ENCODE measurements around the gene UGGT2.
"Not testable (repeated sequence)": the region's sequence is repeated elsewhere in the genome, so short reads cannot be mapped to it uniquely, and the experiment has no call there.

The UGGT2 gene

DNA sequence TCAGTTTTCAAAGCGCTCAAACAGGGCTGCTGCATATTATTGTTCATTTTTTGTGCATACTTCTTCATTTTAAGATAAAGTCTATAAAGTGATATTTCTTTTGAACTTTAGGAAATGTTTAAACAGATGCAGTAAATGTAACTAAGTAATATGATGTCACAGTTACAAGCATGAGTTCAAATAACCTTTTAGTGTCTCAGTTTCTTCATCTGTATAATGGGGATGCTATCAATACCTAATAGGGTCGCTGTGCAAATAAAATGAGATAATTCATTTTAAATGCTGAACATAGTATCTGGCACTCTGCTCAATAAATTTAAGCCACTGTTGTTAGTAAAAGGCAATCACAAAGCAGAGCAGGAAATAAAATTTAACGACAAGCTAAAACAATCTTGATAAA, 97.5 kb downstream of the UGGT2 start:
- H3K4me3 Mint-ChIP-seq, result no peak overlapping the region
- no peaks in the 10 kb centered on the region for H3K4me1 Mint-ChIP-seq
- H3K9me3 Mint-ChIP-seq, result peaks cover 15% of the 10 kb centered on the region
- H3K36me3 Mint-ChIP-seq, result no peaks in the 10 kb centered on the region
- no peak overlapping the region for H3K27ac Mint-ChIP-seq
- no peaks in the 10 kb centered on the region for H3K27me3 Mint-ChIP-seq

DNA sequence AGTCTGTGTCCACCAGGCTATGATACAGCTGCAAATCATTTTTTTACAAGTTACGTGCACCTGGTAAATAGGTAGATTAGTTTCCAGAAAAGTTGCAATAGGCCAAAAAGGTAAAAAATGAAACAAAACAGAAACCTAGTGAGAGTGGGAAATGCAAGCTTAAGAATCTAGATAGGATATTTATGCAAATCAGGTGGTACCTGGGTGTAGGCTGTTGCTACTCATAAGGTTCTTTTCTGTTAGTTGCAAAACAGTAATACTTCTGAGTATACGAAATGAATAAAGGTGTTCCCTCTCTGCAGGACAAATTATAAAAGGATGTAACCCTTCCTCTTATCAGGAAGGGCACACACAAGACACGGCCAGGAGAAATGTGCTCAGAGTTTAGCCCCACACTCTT, 97.9 kb downstream of the UGGT2 start:
- Mint-ChIP-seq H3K4me1 (no peaks in the 10 kb centered on the region), H3K36me3 (no peaks in the 10 kb centered on the region), H3K27me3 (no peaks in the 10 kb centered on the region)

DNA sequence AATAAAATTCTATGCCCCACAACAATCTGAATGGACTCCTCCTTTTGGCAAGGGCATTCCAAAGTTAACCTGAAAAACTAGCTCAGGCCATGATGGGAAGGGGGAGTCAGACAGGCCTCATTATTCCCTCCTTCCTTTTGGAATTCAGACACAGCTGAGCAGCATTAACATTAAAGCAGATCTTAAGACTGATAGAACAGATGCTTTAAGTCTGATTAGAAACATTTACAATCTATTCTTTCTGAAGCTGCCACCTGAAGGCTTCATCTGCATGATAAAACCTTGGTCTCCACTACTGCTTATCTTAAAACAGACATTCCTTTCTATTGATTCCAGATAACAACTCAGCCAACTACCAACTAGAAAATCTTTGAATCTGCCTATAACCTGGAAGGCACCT, 98.9 kb downstream of the UGGT2 start:
- no peaks in the 10 kb centered on the region for H3K36me3 Mint-ChIP-seq
- H3K9me3 Mint-ChIP-seq, result peaks cover 5% of the 10 kb centered on the region
- no peaks in the 10 kb centered on the region for H3K4me1 Mint-ChIP-seq
- no peak overlapping the region for H3K4me3 Mint-ChIP-seq
- no peak overlapping the region for H3K27ac Mint-ChIP-seq
- H3K27me3 Mint-ChIP-seq, result no peaks in the 10 kb centered on the region

More for the DNA sequence above, 97.9 kb downstream of the UGGT2 start:
- H3K4me3 Mint-ChIP-seq, result no peak overlapping the region
- peaks cover 14% of the 10 kb centered on the region for H3K9me3 Mint-ChIP-seq
- H3K27ac Mint-ChIP-seq, result no peak overlapping the region

DNA sequence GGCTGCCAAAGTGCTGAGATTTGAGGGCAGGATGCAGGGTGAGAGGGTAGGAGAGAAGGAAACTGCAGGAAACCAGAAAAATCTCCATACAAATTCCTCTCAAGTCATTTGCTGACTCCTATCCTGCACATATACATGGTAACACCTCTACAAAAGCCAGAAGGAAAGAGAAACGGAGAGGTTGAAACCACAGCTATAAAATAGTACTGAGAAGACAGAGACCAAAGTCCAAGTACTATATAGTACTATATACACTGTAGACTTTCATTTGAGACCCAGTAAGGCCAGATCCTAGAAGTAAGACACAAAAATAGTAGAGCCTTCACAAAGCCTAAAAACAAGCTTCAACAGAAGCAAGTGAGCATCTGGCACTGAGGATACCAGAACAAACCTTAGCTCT, 103.1 kb downstream of the UGGT2 start:
- H3K9me3 Mint-ChIP-seq, result no peaks in the 10 kb centered on the region
- H3K4me3 Mint-ChIP-seq, result no peak overlapping the region
- H3K27ac Mint-ChIP-seq, result no peak overlapping the region
- H3K36me3 Mint-ChIP-seq, result no peaks in the 10 kb centered on the region
- no peaks in the 10 kb centered on the region for H3K4me1 Mint-ChIP-seq
- no peaks in the 10 kb centered on the region for H3K27me3 Mint-ChIP-seq

DNA sequence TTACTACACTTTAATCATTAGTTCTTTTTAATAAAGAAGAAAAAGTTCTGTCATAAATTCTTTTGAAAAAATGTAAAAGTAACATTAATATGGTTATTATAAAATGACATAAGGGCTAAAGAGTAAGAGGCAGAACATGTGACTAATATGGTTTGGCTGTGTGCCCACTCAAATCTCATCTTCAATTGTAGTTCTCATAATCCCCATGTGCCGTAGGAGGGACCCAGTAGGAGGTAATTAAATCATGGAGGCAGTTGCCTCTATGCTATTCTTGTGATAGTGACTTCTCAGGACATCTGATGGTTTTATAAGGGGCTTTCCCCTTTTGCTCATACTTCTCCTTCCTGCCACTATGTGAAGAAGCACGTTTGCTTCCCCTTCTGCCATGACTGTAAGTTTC, 104.5 kb downstream of the UGGT2 start:
- H3K4me3 Mint-ChIP-seq, result no peak overlapping the region
- no peaks in the 10 kb centered on the region for H3K4me1 Mint-ChIP-seq

DNA sequence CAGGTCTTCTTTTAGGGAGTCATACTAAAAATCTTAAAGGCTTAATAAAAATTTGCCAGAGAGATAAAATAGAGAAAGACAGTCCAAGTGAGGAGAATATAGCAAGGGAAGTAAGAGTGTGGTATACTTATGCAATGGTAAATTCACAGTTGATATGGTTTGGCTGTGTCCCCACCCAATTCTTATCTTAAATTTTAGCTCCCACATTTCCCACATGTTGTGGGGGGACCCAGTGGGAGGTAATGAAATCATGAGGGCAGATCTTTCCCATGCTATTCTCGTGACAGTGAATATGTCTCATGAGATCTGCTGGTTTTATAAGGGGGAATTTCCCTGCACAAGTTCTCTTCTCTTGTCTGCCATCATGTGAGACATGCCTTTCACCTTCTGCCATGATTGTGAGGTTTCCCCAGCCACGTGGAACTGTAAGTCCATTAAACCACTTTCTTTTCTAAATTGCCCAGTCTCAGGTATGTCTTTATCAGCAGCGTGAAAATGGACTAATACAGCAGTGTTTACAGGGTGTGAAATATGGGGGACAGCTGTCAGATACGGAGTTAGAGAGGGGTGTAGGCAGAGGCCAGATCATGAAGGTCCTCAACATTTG, 115.4 kb downstream of the UGGT2 start:
- H3K9me3 Mint-ChIP-seq, result no peaks in the 10 kb centered on the region
- H3K27ac Mint-ChIP-seq, result no peak overlapping the region
- H3K27me3 Mint-ChIP-seq, result peaks cover 5% of the 10 kb centered on the region
- H3K4me1 Mint-ChIP-seq, result no peaks in the 10 kb centered on the region
- H3K4me3 Mint-ChIP-seq, result no peak overlapping the region
- no peaks in the 10 kb centered on the region for H3K36me3 Mint-ChIP-seq

More for the DNA sequence above, 104.5 kb downstream of the UGGT2 start:
- H3K27ac Mint-ChIP-seq, result no peak overlapping the region
- no peaks in the 10 kb centered on the region for H3K9me3 Mint-ChIP-seq
- no peaks in the 10 kb centered on the region for H3K27me3 Mint-ChIP-seq
- no peaks in the 10 kb centered on the region for H3K36me3 Mint-ChIP-seq

DNA sequence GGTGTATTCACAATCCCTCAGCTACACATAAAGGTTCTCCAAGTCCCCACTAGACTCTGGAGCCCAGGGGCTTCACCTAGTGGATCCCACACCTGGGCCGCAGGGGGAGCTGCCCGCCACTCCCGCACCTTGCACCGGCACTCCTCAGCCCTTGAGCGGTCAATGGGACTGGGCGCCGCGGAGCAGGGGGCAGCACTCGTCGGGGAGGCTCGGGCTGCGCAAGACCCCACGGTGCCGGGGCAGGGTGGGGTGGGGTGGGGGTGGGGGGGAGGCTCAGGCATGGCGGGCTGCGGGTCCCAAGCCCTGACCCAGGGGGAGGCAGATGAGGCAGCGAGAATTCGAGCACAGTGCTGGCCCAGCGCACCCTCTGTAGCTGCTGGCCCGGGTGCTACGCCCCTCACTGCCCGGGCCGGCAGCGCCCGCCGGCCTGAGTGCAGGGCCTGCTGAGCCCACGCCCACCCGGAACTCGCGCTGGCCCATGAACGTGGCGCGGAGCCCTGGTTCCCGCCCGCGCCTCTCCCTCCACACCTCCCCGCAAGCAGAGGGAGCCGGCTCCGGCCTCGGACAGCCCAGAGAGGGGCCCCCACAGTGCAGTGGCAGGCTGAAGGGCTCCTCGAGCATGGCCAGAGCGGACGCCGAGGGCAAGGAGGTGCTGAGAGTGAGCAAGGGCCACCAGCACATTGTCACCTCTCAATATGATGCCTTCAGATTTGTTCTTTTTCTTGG, 121.7 kb downstream of the UGGT2 start:
- no peaks in the 10 kb centered on the region for H3K4me1 Mint-ChIP-seq
- H3K4me3 Mint-ChIP-seq, result no peak overlapping the region
- H3K9me3 Mint-ChIP-seq, result no peaks in the 10 kb centered on the region
- no peaks in the 10 kb centered on the region for H3K36me3 Mint-ChIP-seq
- H3K27me3 Mint-ChIP-seq, result no peaks in the 10 kb centered on the region
- no peak overlapping the region for H3K27ac Mint-ChIP-seq

DNA sequence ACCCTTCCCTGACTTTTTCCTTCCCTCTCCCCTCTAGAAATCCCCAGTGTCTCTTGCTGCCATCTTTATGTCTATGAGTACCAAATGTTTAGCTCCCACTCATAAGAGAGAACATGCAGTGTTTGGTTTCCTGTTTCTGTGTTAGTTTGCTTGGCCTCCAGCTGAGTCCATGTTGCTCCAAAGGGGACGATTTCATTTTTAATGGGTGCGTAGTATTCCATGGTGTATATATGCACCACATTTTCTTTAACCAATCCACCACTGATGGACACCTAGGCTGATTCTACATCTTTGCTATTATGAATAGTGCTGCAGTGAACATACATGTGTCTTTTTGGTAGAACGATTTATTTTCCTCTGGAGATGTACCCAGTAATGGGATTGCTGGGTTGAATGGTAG, 123.8 kb downstream of the UGGT2 start:
- H3K36me3 Mint-ChIP-seq, result no peaks in the 10 kb centered on the region
- no peaks in the 10 kb centered on the region for H3K4me1 Mint-ChIP-seq
- H3K27ac Mint-ChIP-seq, result no peak overlapping the region
- H3K27me3 Mint-ChIP-seq, result no peaks in the 10 kb centered on the region
- no peaks in the 10 kb centered on the region for H3K9me3 Mint-ChIP-seq
- H3K4me3 Mint-ChIP-seq, result no peak overlapping the region

DNA sequence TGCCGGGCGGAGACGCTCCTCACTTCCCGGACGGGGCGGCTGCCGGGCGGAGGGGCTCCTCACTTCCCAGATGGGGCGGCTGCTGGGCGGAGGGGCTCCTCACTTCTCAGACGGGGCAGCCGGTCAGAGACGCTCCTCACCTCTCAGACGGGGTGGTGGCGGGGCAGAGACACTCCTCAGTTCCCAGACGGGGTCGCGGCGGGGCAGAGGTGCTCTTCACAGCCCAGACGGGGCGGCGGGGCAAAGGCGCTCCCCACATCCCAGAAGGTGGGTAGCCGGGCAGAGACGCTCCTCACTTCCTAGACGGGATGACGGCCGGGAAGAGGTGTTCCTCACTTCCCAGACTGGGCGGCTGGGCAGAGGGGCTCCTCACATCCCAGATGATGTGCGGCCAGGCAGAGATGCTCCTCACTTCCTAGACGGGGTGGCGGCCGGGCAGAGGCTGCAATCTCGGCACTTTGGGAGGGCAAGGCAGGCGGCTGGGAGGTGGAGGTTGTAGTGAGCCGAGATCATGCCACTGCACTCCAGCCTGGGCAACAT, 124.8 kb downstream of the UGGT2 start:
- H3K9me3 Mint-ChIP-seq, H3K4me3 Mint-ChIP-seq: not testable (repeated sequence)

DNA sequence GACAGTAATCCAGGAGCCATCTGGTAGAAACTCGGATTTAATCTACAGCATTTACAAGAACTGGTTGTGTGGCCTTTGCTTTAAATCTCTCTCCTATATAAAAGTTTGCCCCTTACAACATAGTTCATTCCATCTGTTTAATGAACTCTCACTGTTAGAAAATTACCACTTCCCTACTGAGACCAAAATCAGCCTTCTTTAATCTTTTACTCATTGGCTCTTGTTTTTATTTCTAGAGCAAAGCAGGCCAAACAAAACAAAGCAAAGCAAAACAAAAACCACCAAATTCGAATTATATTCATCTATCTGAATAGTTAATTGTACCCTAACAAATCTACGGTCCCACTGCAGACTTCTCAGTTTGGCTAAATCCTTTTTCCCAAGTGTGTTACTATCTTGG, 127.0 kb downstream of the UGGT2 start:
- Mint-ChIP-seq H3K4me3 (no peak overlapping the region), H3K4me1 (no peaks in the 10 kb centered on the region)

More for the DNA sequence above, 124.8 kb downstream of the UGGT2 start:
- not testable (repeated sequence) for H3K27ac Mint-ChIP-seq, H3K27me3 Mint-ChIP-seq, H3K36me3 Mint-ChIP-seq, H3K4me1 Mint-ChIP-seq

DNA sequence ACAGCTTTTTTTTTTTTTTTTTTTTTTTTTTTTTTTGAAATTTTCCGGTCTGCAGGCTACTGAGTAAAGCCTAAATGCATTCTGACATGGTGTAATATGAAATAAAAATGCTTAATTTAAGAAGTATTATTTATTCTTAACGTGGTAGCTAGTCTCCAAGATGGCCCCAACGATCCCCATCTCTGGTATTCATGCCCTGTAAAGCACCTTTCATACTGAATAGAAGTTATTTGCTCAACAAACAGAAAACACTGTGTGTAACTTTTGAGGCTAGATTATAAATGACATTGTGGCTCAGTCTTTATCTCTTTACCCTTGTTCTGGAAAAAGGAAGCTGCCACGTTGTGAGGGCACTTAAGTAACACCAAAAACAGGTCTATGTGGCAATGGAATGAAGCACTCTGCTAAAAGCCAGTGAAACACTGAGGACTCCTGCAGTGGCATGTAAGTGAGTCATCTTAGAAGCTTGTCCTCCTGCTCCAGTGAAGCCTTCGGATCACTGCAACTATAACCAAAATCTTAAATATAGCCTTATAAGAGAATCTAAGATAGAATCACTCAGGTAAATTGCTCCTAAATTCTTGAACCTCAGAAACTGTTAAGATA, 128.7 kb downstream of the UGGT2 start:
- peaks cover 1% of the 10 kb centered on the region for H3K27me3 Mint-ChIP-seq
- no peaks in the 10 kb centered on the region for H3K4me1 Mint-ChIP-seq
- no peak overlapping the region for H3K4me3 Mint-ChIP-seq
- H3K27ac Mint-ChIP-seq, result no peak overlapping the region
- peaks cover 4% of the 10 kb centered on the region for H3K9me3 Mint-ChIP-seq
- no peaks in the 10 kb centered on the region for H3K36me3 Mint-ChIP-seq

More for the DNA sequence above, 127.0 kb downstream of the UGGT2 start:
- H3K27ac Mint-ChIP-seq, result no peak overlapping the region
- H3K36me3 Mint-ChIP-seq, result no peaks in the 10 kb centered on the region
- H3K9me3 Mint-ChIP-seq, result no peaks in the 10 kb centered on the region
- no peaks in the 10 kb centered on the region for H3K27me3 Mint-ChIP-seq

DNA sequence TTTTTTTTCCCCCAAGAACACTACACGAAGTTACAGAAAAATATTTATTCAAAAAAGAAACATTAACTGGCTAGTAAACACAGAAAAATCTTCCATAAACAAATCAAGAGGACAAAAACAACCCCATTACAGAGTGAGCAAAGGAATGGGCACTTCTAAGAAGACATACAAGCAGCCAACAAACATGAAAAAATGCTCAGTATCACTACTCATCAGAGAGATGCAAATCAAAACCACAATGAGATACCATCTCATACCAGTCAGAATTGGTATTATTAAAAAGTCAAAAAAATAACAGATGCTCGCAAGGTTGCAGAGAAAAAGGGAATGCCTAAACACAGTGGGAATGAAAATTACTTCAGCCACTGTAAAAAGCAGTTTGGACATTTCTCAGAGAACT, 131.7 kb downstream of the UGGT2 start:
- no peak overlapping the region for H3K27ac Mint-ChIP-seq
- H3K4me3 Mint-ChIP-seq, result no peak overlapping the region
- no peaks in the 10 kb centered on the region for H3K36me3 Mint-ChIP-seq
- peaks cover 1% of the 10 kb centered on the region for H3K27me3 Mint-ChIP-seq
- no peaks in the 10 kb centered on the region for H3K4me1 Mint-ChIP-seq
- H3K9me3 Mint-ChIP-seq, result peaks cover 4% of the 10 kb centered on the region

DNA sequence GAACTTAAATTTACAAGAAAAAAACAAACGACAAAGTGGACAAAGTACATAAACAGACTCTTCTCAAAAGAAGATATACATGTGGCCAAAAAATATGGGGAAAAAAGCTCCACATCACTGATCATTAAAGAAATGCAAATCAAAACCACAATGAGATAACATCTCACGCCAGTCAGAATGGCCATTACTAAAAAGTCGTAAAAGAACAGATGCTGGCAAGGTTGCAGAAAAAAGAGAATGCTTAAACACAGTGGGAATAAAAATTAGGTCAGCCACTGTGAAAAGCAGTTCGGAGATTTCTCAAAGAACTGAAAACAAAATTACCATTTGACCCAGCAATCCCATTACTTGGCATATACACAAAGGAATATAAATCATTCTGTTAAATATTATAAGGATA, 132.7 kb downstream of the UGGT2 start:
- no peaks in the 10 kb centered on the region for H3K4me1 Mint-ChIP-seq
- peaks cover 1% of the 10 kb centered on the region for H3K27me3 Mint-ChIP-seq
- H3K36me3 Mint-ChIP-seq, result no peaks in the 10 kb centered on the region
- no peak overlapping the region for H3K27ac Mint-ChIP-seq
- peaks cover 4% of the 10 kb centered on the region for H3K9me3 Mint-ChIP-seq
- H3K4me3 Mint-ChIP-seq, result no peak overlapping the region

DNA sequence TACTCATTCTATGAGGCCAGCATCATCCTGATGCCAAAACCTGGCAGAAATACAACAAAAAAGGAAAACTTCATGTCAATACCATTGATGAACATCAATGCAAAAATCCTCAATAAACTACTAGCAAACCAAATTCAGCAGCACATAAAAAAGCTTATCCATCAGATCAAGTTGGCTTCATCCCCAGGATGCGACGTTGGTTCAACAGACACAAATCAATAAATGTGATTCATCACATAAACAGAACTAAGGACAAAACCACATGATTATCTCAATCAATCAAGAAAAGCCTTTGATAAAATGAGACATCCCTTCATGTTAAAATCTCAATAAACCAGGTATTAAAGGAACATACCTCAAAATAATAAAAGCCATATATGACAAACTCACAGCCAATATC, 134.3 kb downstream of the UGGT2 start:
- Mint-ChIP-seq H3K27ac (no peak overlapping the region), H3K4me1 (no peaks in the 10 kb centered on the region), H3K9me3 (peaks cover 4% of the 10 kb centered on the region), H3K4me3 (no peak overlapping the region), H3K27me3 (peaks cover 1% of the 10 kb centered on the region), H3K36me3 (no peaks in the 10 kb centered on the region)

DNA sequence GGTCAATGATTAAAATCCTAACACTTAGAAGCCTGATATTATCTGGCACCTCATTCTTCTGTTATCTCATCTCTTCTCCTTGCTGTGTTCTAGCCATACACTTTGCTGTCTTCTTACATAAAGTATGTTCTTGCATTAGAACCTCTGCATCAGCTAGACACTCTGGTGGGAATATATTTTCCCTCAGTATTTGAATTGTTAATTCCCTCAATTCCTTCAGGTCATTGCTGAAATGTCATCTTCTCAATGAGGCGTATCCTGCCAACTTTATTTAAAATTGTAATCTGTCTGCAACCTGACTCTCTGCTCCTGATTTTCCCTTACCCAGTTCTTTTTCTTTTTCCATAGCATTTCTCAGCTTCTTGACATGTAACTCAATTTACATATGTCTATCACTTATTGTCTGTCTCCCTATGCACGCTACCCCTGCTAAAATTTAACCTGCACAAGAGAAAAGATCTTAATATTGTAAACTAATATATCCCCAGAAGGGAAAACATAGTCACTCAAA, 138.2 kb downstream of the UGGT2 start:
- Mint-ChIP-seq H3K9me3 (no peaks in the 10 kb centered on the region), H3K36me3 (no peaks in the 10 kb centered on the region), H3K27me3 (peaks cover 1% of the 10 kb centered on the region), H3K4me3 (no peak overlapping the region), H3K4me1 (no peaks in the 10 kb centered on the region), H3K27ac (peak overlapping the region; percentile 1)

DNA sequence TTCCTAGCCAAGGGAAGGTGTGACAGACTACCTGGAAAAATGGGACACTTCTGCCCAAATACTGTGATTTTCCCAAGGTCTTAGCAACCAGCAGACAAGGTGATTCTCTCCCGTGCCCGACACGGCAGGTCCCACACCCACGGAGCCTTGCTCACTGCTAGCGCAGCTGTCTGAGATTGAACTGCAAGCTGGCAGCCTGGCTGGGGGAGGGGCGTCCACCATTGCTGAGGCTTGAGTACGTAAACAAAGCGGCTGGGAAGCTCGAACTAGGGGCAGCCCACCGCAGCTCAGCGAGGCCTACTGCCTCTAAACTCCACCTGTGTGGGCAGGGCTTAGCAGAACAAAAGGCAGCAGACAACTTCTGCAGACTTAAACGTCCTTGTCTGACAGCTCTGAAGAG, 146.2 kb downstream of the UGGT2 start:
- H3K27ac Mint-ChIP-seq, result no peak overlapping the region
- H3K4me3 Mint-ChIP-seq, result no peak overlapping the region
- H3K27me3 Mint-ChIP-seq, result peaks cover 3% of the 10 kb centered on the region
- H3K9me3 Mint-ChIP-seq, result peaks cover 7% of the 10 kb centered on the region
- no peaks in the 10 kb centered on the region for H3K36me3 Mint-ChIP-seq
- no peaks in the 10 kb centered on the region for H3K4me1 Mint-ChIP-seq
